Esophagus squamous epithelium (tissue), 4 donors: ENCODE measurements around the gene SNX19.

Experiments
- POLR2A ChIP-seq, 4 donors: fragments of 450-650 bp; IDR thresholded peaks; one replicate each; pipeline ENCODE4 v1.6.1; 2017; ENCODE audit warnings: antibody characterized with exemption in 4 of 4, mild to moderate bottlenecking in 4 of 4, moderate library complexity in 3 of 4
- TF ChIP-seq, protein P1 (sequence below), 6 experiments: fragments of 450-650 bp in 4 of 6; fragments of 200-600 bp in 2 of 6; sonication (generic) in 2 of 6; IDR thresholded peaks; one replicate each; pipeline ENCODE4 v1.5.1; 2016 to 2019; ENCODE audit warnings: antibody characterized with exemption in 6 of 6, mild to moderate bottlenecking in 4 of 6, moderate library complexity in 4 of 6

DNA sequence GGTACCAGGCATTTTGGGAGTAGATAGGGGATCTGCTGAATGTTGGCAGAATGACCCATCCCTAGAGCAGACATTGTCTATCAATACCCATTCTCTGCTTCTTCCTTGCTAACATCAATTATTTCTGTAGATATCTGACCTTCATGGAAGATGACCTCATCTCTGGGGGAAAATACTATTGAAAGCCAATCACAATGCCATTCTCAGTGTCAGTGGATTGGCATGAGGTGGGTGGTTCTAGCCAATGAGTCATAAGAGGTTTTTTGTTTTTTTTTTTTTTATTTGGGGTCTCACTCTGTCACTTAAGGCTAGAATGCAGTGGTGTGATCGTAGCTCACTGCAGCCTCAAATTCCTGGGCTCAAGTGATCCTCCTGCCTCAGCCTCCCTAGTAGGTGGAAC lies 42.5 kb downstream of the SNX19 start:
- TF ChIP-seq, protein P1, sequence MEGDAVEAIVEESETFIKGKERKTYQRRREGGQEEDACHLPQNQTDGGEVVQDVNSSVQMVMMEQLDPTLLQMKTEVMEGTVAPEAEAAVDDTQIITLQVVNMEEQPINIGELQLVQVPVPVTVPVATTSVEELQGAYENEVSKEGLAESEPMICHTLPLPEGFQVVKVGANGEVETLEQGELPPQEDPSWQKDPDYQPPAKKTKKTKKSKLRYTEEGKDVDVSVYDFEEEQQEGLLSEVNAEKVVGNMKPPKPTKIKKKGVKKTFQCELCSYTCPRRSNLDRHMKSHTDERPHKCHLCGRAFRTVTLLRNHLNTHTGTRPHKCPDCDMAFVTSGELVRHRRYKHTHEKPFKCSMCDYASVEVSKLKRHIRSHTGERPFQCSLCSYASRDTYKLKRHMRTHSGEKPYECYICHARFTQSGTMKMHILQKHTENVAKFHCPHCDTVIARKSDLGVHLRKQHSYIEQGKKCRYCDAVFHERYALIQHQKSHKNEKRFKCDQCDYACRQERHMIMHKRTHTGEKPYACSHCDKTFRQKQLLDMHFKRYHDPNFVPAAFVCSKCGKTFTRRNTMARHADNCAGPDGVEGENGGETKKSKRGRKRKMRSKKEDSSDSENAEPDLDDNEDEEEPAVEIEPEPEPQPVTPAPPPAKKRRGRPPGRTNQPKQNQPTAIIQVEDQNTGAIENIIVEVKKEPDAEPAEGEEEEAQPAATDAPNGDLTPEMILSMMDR (IDR thresholded peaks at IDR 0.05) = no peak
- TF ChIP-seq POLR2A (IDR thresholded peaks at IDR 0.05) = no peak
